ENCODE measurements around the gene CRB3. TPM values are rescaled to one million over a fixed set of nuclear protein-coding genes. Genes with fewer than 3 reads are reported as not detected.

Gene CRB3, protein sequence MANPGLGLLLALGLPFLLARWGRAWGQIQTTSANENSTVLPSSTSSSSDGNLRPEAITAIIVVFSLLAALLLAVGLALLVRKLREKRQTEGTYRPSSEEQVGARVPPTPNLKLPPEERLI
- 1.7 TPM in 1 of 2 replicates, not detected in the other for total RNA-seq

DNA sequence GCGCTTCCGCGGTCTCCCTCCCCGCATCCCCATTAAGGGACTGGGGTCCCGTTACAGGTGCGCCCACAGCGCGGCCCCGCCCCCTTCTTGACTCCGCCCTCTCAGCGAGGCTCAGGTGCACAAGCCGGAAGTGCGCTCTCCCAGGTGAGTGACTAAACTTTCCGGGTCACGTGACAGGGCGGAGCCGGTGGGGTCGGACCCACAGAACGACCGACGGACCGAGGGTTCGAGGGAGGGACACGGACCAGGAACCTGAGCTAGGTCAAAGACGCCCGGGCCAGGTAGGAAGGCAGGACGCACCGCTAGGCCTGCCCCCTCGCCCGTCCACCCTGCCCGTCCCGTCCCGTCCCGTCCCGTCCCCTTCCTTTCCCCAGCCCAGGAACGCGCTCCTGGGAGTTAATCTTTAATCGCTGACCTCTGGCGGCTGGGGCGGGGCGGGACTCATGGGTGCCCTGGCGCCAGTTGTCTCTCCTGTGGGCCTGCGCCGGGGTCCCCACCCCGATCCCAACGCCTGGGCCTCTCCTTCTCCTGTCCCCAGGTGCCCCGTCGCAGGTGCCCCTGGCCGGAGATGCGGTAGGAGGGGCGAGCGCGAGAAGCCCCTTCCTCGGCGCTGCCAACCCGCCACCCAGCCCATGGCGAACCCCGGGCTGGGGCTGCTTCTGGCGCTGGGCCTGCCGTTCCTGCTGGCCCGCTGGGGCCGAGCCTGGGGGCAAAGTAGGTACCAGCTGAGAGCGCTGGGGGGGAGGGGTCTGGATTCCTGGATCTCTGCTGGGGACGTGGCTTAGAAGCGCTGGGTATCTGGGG lies at the start of gene CRB3:
CRB3 (plus strand) TSS at position 202 of the 804 bp plus-strand sequence; CDS start at position 633, 431 bp downstream.

GRCh38 chr19:6424195-6424938 lies 39.7 kb upstream of the CRB3 start, which contains the start of gene KHSRP:
Gene KHSRP (minus strand): TSS chr19:6424811. CDS start chr19:6424701, 110 bp downstream.

GRCh38 chr19:6433663-6434062 lies 30.4 kb upstream of the CRB3 start, which contains the start of gene SLC25A41:
Gene SLC25A41 (minus strand): TSS chr19:6433763. CDS start chr19:6433693, 70 bp downstream.

GRCh38 chr19:6459262-6460098 lies 4.6 kb upstream of the CRB3 start, which contains the start of gene SLC25A23:
Gene SLC25A23 (minus strand): TSS chr19:6459792. CDS start chr19:6459628, 164 bp downstream.

DNA sequence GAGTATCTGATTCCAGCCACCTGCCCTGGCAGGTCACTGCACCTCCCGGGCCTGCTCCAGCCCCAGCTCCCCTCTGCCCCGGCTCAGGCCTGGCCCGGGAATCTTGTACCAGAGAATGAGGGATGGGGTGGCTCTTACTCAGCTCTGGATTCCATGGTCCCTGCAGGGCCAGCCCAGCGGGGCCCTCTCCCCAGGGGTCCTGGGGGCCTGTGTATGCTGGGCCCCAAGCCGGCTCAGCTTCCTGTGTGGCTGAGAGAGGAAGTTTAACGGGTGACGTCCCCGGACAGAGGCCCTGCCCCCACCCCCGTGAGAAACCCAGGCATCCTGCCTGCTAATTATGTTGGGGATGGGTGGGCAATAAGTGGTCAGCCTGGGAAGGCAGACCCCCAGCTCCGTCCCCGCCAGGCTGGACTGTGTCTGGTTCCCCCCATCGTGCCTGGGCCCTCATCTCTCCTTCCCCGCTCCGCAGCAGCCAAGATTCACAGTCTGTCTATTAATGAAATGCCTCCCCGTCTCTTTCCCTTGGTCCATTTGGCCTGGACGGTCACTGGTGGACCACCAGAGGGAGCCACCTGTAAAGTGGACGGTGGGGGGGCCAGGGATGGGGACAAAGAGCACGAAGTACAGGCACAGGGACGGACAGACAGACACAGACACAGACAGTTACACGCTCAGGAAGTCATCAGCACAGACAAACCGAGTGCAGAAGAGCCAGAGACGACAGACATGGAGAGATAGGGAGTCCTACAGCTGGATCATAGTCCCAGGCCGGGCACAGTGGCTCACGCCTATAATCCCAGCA lies 17.7 kb downstream of the CRB3 start, which contains the start of gene DENND1C:
DENND1C (minus strand) TSS at position 247 of the 802 bp plus-strand sequence; CDS start at position 155, 92 bp downstream.

GRCh38 chr19:6501740-6502648 lies 37.9 kb downstream of the CRB3 start, which contains the start of gene TUBB4A:
Gene TUBB4A (minus strand): TSS chr19:6502309. CDS start chr19:6502212, 97 bp downstream.

Other genes with a start within 250 kb of the CRB3 start
- 20.4 and 44.3 TPM in 2 replicates for gene MLLT1, start 184.3 kb upstream of the CRB3 start, total RNA-seq
- not detected in 2 replicates for gene ACER1, start 130.7 kb upstream of the CRB3 start, total RNA-seq
- 128 and 177 TPM in 2 replicates for gene CLPP, start 102.7 kb upstream of the CRB3 start, total RNA-seq
- 67.6 and 91.1 TPM in 2 replicates for gene ALKBH7, start 91.5 kb upstream of the CRB3 start, total RNA-seq
- 0.26 and 1.4 TPM in 2 replicates for gene PSPN, start 88.3 kb upstream of the CRB3 start, total RNA-seq
- 37.9 and 71.2 TPM in 2 replicates for gene GTF2F1, start 71.1 kb upstream of the CRB3 start, total RNA-seq
- gene KHSRP, start 39.5 kb upstream of the CRB3 start, total RNA-seq: 182 and 196 TPM in 2 replicates
- not detected in 2 replicates for gene SLC25A41, start 30.5 kb upstream of the CRB3 start, total RNA-seq
- 34.1 and 79.8 TPM in 2 replicates for gene SLC25A23, start 4.5 kb upstream of the CRB3 start, total RNA-seq
- not detected in 2 replicates for gene DENND1C, start 17.5 kb downstream of the CRB3 start, total RNA-seq
- gene TUBB4A, start 38.0 kb downstream of the CRB3 start, total RNA-seq: not detected in 2 replicates
- 1.3 TPM in 1 of 2 replicates, not detected in the other for gene TNFSF9, start 66.8 kb downstream of the CRB3 start, total RNA-seq
- gene CD70, start 126.9 kb downstream of the CRB3 start, total RNA-seq: not detected in 2 replicates
- gene TNFSF14, start 205.9 kb downstream of the CRB3 start, total RNA-seq: not detected in 2 replicates

Measured in epithelial cell of alveolus of lung (primary cell).